Loucy (cell line): Measurements from ENCODE around the gene GALNT10.

ENCODE experiments used
- H2AFZ ChIP-seq: fragments of 200-600 bp; sonication (generic); 2 replicates; pipeline ENCODE4 v1.6.0; 2016; ENCODE audit warnings: antibody characterized with exemption, mild to moderate bottlenecking, low read length, moderate library complexity
- H3F3A ChIP-seq: fragments of 200-600 bp; 2 replicates; pipeline ENCODE4 v1.6.0; 2016; ENCODE audit warnings: antibody characterized with exemption, low read depth, mild to moderate bottlenecking
- H3K27me3 ChIP-seq: fragments of 200-600 bp; sonication (generic); 2 replicates; pipeline ENCODE4 v1.6.1; 2014; ENCODE audit warnings: low read length, mild to moderate bottlenecking; ENCODE audit not compliant: insufficient read depth, poor library complexity, severe bottlenecking
- H3K36me3 ChIP-seq: fragments of 200-600 bp; sonication (generic); 2 replicates; pipeline ENCODE4 v1.6.1; 2016; ENCODE audit warnings: low read length; ENCODE audit not compliant: insufficient read depth
- H3K4me1 ChIP-seq: fragments of 200-600 bp; sonication (generic); 2 replicates; pipeline ENCODE4 v1.5.1; 2014; ENCODE audit warnings: low read length, mild to moderate bottlenecking; ENCODE audit not compliant: insufficient read depth, poor library complexity, severe bottlenecking
- H3K4me2 ChIP-seq: fragments of 200-600 bp; sonication (generic); 2 replicates; pipeline ENCODE4 v1.6.0; 2014; ENCODE audit warnings: antibody characterized with exemption, low read length, low read depth, mild to moderate bottlenecking; ENCODE audit not compliant: poor library complexity, severe bottlenecking
- H3K4me3 ChIP-seq: fragments of 200-600 bp; sonication (generic); 2 replicates; pipeline ENCODE4 v1.5.1; 2014; ENCODE audit warnings: low read length, mild to moderate bottlenecking, mixed read lengths; ENCODE audit not compliant: poor library complexity, severe bottlenecking
- H3K79me2 ChIP-seq: fragments of 200-600 bp; sonication (generic); 2 replicates; pipeline ENCODE4 v1.6.1; 2014; ENCODE audit warnings: low read length; ENCODE audit not compliant: insufficient read depth
- H3K9ac ChIP-seq: fragments of 200-600 bp; sonication (generic); 2 replicates; pipeline ENCODE4 v1.6.0; 2014; ENCODE audit warnings: mild to moderate bottlenecking, low read depth, low read length, moderate library complexity; ENCODE audit not compliant: poor library complexity, severe bottlenecking
- H3K9me2 ChIP-seq: fragments of 200-600 bp; sonication (generic); replicated peaks from 2 replicates; pipeline ENCODE4 v1.6.1; 2016; ENCODE audit warnings: low read depth, low read length, mixed read lengths
- H3K9me3 ChIP-seq: fragments of 200-600 bp; sonication (generic); 2 replicates; pipeline ENCODE4 v1.6.1; 2014; ENCODE audit warnings: mild to moderate bottlenecking, antibody characterized with exemption, low read length, low read depth; ENCODE audit not compliant: insufficient read depth
- H4K20me1 ChIP-seq: fragments of 200-600 bp; sonication (generic); 2 replicates; pipeline ENCODE4 v1.6.0; 2014; ENCODE audit warnings: antibody characterized with exemption, low read length, mild to moderate bottlenecking; ENCODE audit not compliant: insufficient read depth, poor library complexity, severe bottlenecking
- CTCF ChIP-seq: fragments of 200-600 bp; sonication (generic); conservative IDR thresholded peaks from 2 replicates; pipeline ENCODE4 v1.5.1; 2014; ENCODE audit warnings: mild to moderate bottlenecking, antibody characterized with exemption, low read length
- EZH2phosphoT487 ChIP-seq: fragments of 200-600 bp; IDR thresholded peaks from 2 replicates; pipeline ENCODE4 v1.6.1; 2018; ENCODE audit warnings: antibody characterized with exemption, mild to moderate bottlenecking, moderate library complexity, borderline replicate concordance

Gene GALNT10

GRCh38 chr5:154269414-154269813 is 78.9 kb downstream of the GALNT10 start:
- Histone ChIP-seq H3K4me3 (no peak overlapping the region), H3F3A (no peaks in the 10 kb centered on the region), H3K9me3 (no peaks in the 10 kb centered on the region), H3K9ac (no peak overlapping the region), H3K79me2 (no peaks in the 10 kb centered on the region), H4K20me1 (no peaks in the 10 kb centered on the region), H2AFZ (no peak overlapping the region), H3K36me3 (no peaks in the 10 kb centered on the region), H3K4me2 (no peak overlapping the region), H3K27me3 (no peaks in the 10 kb centered on the region), H3K4me1 (peaks cover 27% of the 10 kb centered on the region), H3K9me2 (no peaks in the 10 kb centered on the region)
- TF ChIP-seq EZH2phosphoT487, result no peak

DNA sequence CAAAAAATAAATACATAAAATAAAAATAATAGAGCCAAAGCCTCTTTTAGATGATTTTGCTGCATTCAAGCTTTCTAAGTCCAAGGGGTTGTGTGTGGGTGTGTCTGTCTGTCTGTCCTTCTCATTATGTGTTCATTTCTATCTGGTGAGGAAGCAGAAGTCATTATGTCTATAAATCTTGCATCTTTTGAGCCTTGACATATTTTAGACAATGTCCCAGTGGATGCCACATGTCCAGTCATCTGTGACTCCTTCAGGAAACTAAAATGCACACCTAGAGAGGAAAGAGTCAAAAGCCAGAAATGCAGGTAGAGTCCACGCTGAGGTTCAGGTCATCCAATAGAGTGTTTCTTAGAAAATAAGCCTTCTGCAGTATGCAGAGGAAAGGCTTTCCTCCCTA is 80.9 kb downstream of the GALNT10 start:
- H3K4me3 ChIP-seq, result no peak overlapping the region
- no peaks in the 10 kb centered on the region for H3K36me3 ChIP-seq
- no peaks in the 10 kb centered on the region for H3K27me3 ChIP-seq
- H3K79me2 ChIP-seq, result no peaks in the 10 kb centered on the region
- H3K4me1 ChIP-seq, result peaks cover 28% of the 10 kb centered on the region
- H3K9me3 ChIP-seq, result no peaks in the 10 kb centered on the region
- H3K4me2 ChIP-seq, result peak overlapping the region; percentile 61
- H4K20me1 ChIP-seq, result no peaks in the 10 kb centered on the region
- TF ChIP-seq EZH2phosphoT487 (no peak), CTCF (no peak)
- H2AFZ ChIP-seq, result no peak overlapping the region
- no peak overlapping the region for H3K9ac ChIP-seq
- no peaks in the 10 kb centered on the region for H3F3A ChIP-seq
- H3K9me2 ChIP-seq, result no peaks in the 10 kb centered on the region

DNA sequence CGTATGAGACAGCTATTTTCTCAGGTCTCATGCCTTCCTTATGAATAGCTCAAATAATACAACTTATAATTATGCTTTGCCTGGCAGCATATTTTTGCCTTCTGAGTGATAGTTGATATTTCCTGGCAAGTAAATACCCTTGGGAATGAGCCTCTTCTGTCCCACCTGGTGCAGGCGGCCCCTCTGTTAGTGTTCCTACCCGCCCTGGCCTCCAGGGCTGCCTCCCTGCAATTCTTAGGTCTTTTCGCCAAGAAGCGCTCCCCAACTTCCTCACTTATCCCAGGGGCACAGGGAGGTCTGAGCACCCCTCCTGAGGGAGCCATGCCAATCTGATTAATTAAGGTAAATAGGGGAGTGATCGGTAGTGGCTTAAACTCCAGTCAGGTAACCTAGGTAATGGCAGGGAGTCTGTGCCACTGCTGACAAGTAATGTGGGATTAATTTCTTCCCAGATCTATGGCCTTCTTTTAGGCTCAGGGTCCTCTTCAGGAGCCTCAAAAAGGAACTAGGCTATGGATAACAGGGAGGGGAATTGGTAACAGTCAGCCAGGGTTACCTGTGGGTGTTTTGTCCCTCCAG is 81.5 kb downstream of the GALNT10 start:
- no peaks in the 10 kb centered on the region for H3K27me3 ChIP-seq
- peak overlapping the region; percentile 58 for H3K4me3 ChIP-seq
- H3K9me2 ChIP-seq, result no peaks in the 10 kb centered on the region
- H3K36me3 ChIP-seq, result no peaks in the 10 kb centered on the region
- peak overlapping the region; percentile 69 for H3K9ac ChIP-seq
- H4K20me1 ChIP-seq, result no peaks in the 10 kb centered on the region
- no peak overlapping the region for H2AFZ ChIP-seq
- no peaks in the 10 kb centered on the region for H3F3A ChIP-seq
- H3K4me1 ChIP-seq, result peaks cover 28% of the 10 kb centered on the region
- TF ChIP-seq EZH2phosphoT487, result no peak
- no peak for TF ChIP-seq CTCF
- no peaks in the 10 kb centered on the region for H3K9me3 ChIP-seq
- H3K4me2 ChIP-seq, result peak overlapping the region; percentile 61
- no peaks in the 10 kb centered on the region for H3K79me2 ChIP-seq

DNA sequence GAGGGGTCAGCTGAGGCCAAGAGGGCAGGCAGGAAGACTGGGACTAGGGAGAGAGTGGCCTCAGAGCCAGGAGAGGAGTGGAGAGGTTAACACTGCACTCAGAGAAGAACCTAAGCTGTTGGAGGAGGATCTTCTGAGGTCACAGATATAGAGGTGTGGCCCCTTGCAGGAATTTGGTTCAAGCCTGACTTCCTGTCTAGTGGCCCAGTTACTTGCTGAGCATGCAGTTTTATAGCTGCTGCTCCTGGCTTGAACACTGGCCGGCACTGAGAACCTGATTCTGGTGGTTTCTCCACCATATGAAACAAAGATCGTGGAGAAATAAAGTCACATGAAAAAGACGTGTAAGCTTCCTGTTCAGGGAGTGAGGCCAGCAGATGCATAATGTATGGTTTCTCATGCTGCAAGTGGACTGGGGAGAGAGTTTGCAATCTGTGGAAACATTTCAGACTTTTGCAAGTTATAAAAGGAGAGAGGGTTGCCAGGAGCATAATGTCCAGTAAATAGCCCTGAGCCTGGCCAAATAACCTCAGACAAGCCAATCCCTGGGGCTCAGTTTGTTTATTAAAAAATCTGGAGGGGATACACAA is 82.6 kb downstream of the GALNT10 start:
- Histone ChIP-seq H3K79me2 (no peaks in the 10 kb centered on the region), H3K9me2 (no peaks in the 10 kb centered on the region), H3K27me3 (no peaks in the 10 kb centered on the region), H3K4me1 (peaks cover 28% of the 10 kb centered on the region), H3K4me3 (peak overlapping the region; percentile 58), H3K36me3 (no peaks in the 10 kb centered on the region), H3K9ac (peak overlapping the region; percentile 69), H3K9me3 (no peaks in the 10 kb centered on the region), H2AFZ (no peak overlapping the region), H3F3A (no peaks in the 10 kb centered on the region), H3K4me2 (peak overlapping the region; percentile 61), H4K20me1 (no peaks in the 10 kb centered on the region)
- TF ChIP-seq EZH2phosphoT487 (no peak), CTCF (no peak)
